H1 (cell line): ENCODE results near the gene RPS6KA2.

ENCODE experiments used
- CEBPB ChIP-seq: IDR thresholded peaks from 2 replicates; pipeline ENCODE4 v1.6.1; 2012; ENCODE audit warnings: low read depth, low read length
- CTCF ChIP-seq, 3 experiments: IDR thresholded peaks; 1 replicate in 2 of 3; 2 replicates in 1 of 3; pipeline versions ENCODE4 v1.5.1 to v1.6.1; 2011; ENCODE audit warnings: low read length in 3 of 3, mild to moderate bottlenecking in 3 of 3, inconsistent platforms in 2 of 3, low read depth in 1 of 3, moderate library complexity in 1 of 3; ENCODE audit not compliant: insufficient read depth in 1 of 3; ENCODE audit errors: control extremely low read depth in 1 of 3
- MAX ChIP-seq: IDR thresholded peaks from 2 replicates; pipeline ENCODE4 v1.6.1; 2012; ENCODE audit warnings: inconsistent platforms
- NANOG ChIP-seq: IDR thresholded peaks from 2 replicates; pipeline ENCODE4 v1.6.1; 2011; ENCODE audit warnings: low read length, low read depth, mild to moderate bottlenecking, inconsistent platforms; ENCODE audit not compliant: insufficient read depth, poor library complexity, severe bottlenecking
- POLR2A ChIP-seq, 2 experiments: IDR thresholded peaks; 1 replicate in 1 of 2; 2 replicates in 1 of 2; pipeline ENCODE4 v1.6.1; 2011; ENCODE audit warnings: low read depth in 2 of 2, low read length in 2 of 2, mild to moderate bottlenecking in 2 of 2; ENCODE audit errors: control extremely low read depth in 1 of 2
- POLR2AphosphoS5 ChIP-seq: IDR thresholded peaks from 2 replicates; pipeline ENCODE4 v1.6.1; 2011; ENCODE audit warnings: low read depth, low read length
- RNF2 ChIP-seq: fragments of 200-900, 300-1000 bp; sonication (generic); IDR thresholded peaks from 2 replicates; pipeline ENCODE4 v1.7.1; 2016; ENCODE audit warnings: borderline replicate concordance, low read depth, mild to moderate bottlenecking, antibody characterized with exemption, low read length; ENCODE audit not compliant: poor library complexity, severe bottlenecking; ENCODE audit errors: missing control alignments
- SIN3A ChIP-seq, 2 experiments: IDR thresholded peaks in 1 of 2; conservative IDR thresholded peaks in 1 of 2; 2 replicates each; pipeline ENCODE4 v1.6.1; 2011 to 2012; ENCODE audit warnings: low read length in 2 of 2, improper control_type of control experiment in 1 of 2, low read depth in 1 of 2, mild to moderate bottlenecking in 1 of 2
- TBP ChIP-seq: IDR thresholded peaks from 2 replicates; pipeline ENCODE4 v1.6.1; 2011; ENCODE audit warnings: low read depth, low read length, improper control_type of control experiment
- TCF12 ChIP-seq: IDR thresholded peaks from 2 replicates; pipeline ENCODE4 v1.6.1; 2011; ENCODE audit warnings: low read depth, mild to moderate bottlenecking, low read length

- TF ChIP-seq CTCF (IDR thresholded peaks at IDR 0.05; ENCODE audit: control extremely low read depth in 1 of 3, insufficient read depth in 1 of 3, low read depth in 1 of 3, low read length in 3 of 3) (no peak), POLR2AphosphoS5 (no peak), RNF2 (no peak), TBP (no peak), NANOG (no peak), SIN3A (conservative IDR thresholded peaks at IDR 0.05 in 1 of 2, IDR thresholded peaks at IDR 0.05 in 1 of 2; ENCODE audit: low read depth in 1 of 2, low read length in 2 of 2) (no peak), CEBPB (no peak), POLR2A (IDR thresholded peaks at IDR 0.05; ENCODE audit: control extremely low read depth in 1 of 2, low read depth in 2 of 2, low read length in 2 of 2) (no peak), MAX (no peak), TCF12 (no peak)
Measured at GRCh38 chr6:166565084-166565967, 61.7 kb downstream of the RPS6KA2 start.
